ENCODE results near the gene MRPS24. TPM values are rescaled to one million over a fixed set of nuclear protein-coding genes. Genes with fewer than 3 reads are reported as not detected.
A peak's percentile ranks its signal among the peaks of the same experiment; 100 is the strongest.

The MRPS24 gene
- total RNA-seq, result 100 to 1,000 TPM in 1 of 4 donors, 10 to 100 TPM in 3; 22.8 to 110 (median 73.4) TPM

GRCh38 chr7:43869006-43869866, at the start of gene MRPS24:
Gene MRPS24 (minus strand): TSS chr7:43869517. CDS start chr7:43869495, 22 bp downstream.
- in situ Hi-C loops (cut with MboI; ENCODE audit: low pct_ligation_motif_present in 1 of 4, low pct_unique_long_range_greater_than_20kb in 1 of 4, low sequenced_read_pairs in 3 of 4), result loop anchor here in 1 of 4 donors (25.0 kb wide), 1 partner anchor 932 kb away; the partner anchor contains the start of genes MRPL32 and PSMA2
- Histone ChIP-seq H3K27me3 (no peaks in the 10 kb centered on the region), H3K4me1 (peaks cover 8 to 43% (median 26%) of the 10 kb centered on the region in 4 donors), H3K9me3 (no peaks in the 10 kb centered on the region), H3K27ac (peak within 1 kb of the TSS; percentile 87 to 90 (median 88)), H3K4me3 (peak within 1 kb of the TSS; percentile 75 to 95 (median 83)), H3K36me3 (peaks cover 0 to 15% (median 5%) of the 10 kb centered on the region in 4 donors)
- WGBS, 2 donors (ENCODE audit: low coverage in 1 of 2), result 1% methylated on average over 57 of the region's 81 CpGs; no CpG with 5 or more reads in 1 of the 2 donors
- TF ChIP-seq CTCF (IDR thresholded peaks at IDR 0.05) (no peak), POLR2AphosphoS5 (IDR thresholded peaks at IDR 0.05) (peak; percentile 37 to 84 (median 83)), POLR2A (IDR thresholded peaks at IDR 0.05) (peak; percentile 54), EP300 (IDR thresholded peaks at IDR 0.05; ENCODE audit: low read depth) (no peak)
- intact Hi-C loops (cut with DNase I; ENCODE audit: low total_unique reads), result no loop called here
- peak; percentile 96 for DNase-seq

GRCh38 chr7:43915907-43916306, 46.6 kb upstream of the MRPS24 start:
- WGBS, 2 donors (ENCODE audit: low coverage in 1 of 2), result 95 to 96% methylated on average over 5 of the region's 5 CpGs
- no peak for DNase-seq
- TF ChIP-seq EP300 (IDR thresholded peaks at IDR 0.05; ENCODE audit: low read depth) (no peak), CTCF (IDR thresholded peaks at IDR 0.05) (no peak)
- Histone ChIP-seq H3K9me3 (no peaks in the 10 kb centered on the region), H3K4me3 (no peak overlapping the region), H3K36me3 (no peaks in the 10 kb centered on the region), H3K4me1 (no peaks in the 10 kb centered on the region), H3K27me3 (no peaks in the 10 kb centered on the region), H3K27ac (no peak overlapping the region)
- in situ Hi-C loops (cut with MboI; ENCODE audit: low pct_ligation_motif_present in 1 of 4, low pct_unique_long_range_greater_than_20kb in 1 of 4, low sequenced_read_pairs in 3 of 4), result no loop called here
- intact Hi-C loops (cut with DNase I; ENCODE audit: low total_unique reads), result no loop called here

- TF ChIP-seq CTCF (IDR thresholded peaks at IDR 0.05) (no peak), EP300 (IDR thresholded peaks at IDR 0.05; ENCODE audit: low read depth) (no peak), POLR2A (IDR thresholded peaks at IDR 0.05) (no peak), POLR2AphosphoS5 (IDR thresholded peaks at IDR 0.05) (no peak)
- in situ Hi-C loops (cut with MboI; ENCODE audit: low pct_ligation_motif_present in 1 of 4, low pct_unique_long_range_greater_than_20kb in 1 of 4, low sequenced_read_pairs in 3 of 4), result no loop called here
Measured at GRCh38 chr7:43914795-43915194, 45.5 kb upstream of the MRPS24 start.

GRCh38 chr7:43906331-43907010, 37.2 kb upstream of the MRPS24 start, which contains the start of gene URGCP:
Gene URGCP (minus strand): TSS chr7:43906596. CDS start chr7:43906575, 21 bp downstream.
- intact Hi-C loops (cut with DNase I; ENCODE audit: low total_unique reads), result no loop called here
- Histone ChIP-seq H3K4me1 (peaks cover 13 to 31% (median 23%) of the 10 kb centered on the region in 4 donors), H3K9me3 (no peaks in the 10 kb centered on the region), H3K36me3 (no peaks in the 10 kb centered on the region), H3K27ac (peak within 1 kb of the TSS; percentile 89 to 95 (median 93)), H3K27me3 (no peaks in the 10 kb centered on the region), H3K4me3 (peak within 1 kb of the TSS; percentile 75 to 86 (median 80))
- in situ Hi-C loops (cut with MboI; ENCODE audit: low pct_ligation_motif_present in 1 of 4, low pct_unique_long_range_greater_than_20kb in 1 of 4, low sequenced_read_pairs in 3 of 4), result no loop called here
- WGBS, 2 donors (ENCODE audit: low coverage in 1 of 2), result 0% methylated on average over 30 of the region's 73 CpGs; no CpG with 5 or more reads in 1 of the 2 donors
- TF ChIP-seq EP300 (IDR thresholded peaks at IDR 0.05; ENCODE audit: low read depth), result no peak
- TF ChIP-seq POLR2A (IDR thresholded peaks at IDR 0.05), result no peak
- no peak for TF ChIP-seq POLR2AphosphoS5 (IDR thresholded peaks at IDR 0.05)
- TF ChIP-seq CTCF (IDR thresholded peaks at IDR 0.05), result no peak
- DNase-seq, result peak; percentile 57

More at GRCh38 chr7:43914795-43915194, 45.5 kb upstream of the MRPS24 start:
- Histone ChIP-seq H3K4me3 (no peak overlapping the region), H3K36me3 (no peaks in the 10 kb centered on the region), H3K27ac (no peak overlapping the region), H3K9me3 (no peaks in the 10 kb centered on the region), H3K27me3 (no peaks in the 10 kb centered on the region), H3K4me1 (no peaks in the 10 kb centered on the region)
- DNase-seq, result no peak
- 78 to 95% methylated on average over 2 to 5 of the region's 5 CpGs for WGBS, 2 donors (ENCODE audit: low coverage in 1 of 2)
- intact Hi-C loops (cut with DNase I; ENCODE audit: low total_unique reads), result no loop called here

All from transverse colon (tissue), 4 donors.